Gastrocnemius medialis (tissue), 4 donors: ENCODE data around the gene B3GALT5. TPM values are rescaled to one million over a fixed set of nuclear protein-coding genes. Genes with fewer than 3 reads are reported as not detected.

Experiments used
- ATAC-seq, 2 donors: fragments of 150-250 bp; one replicate each; pipeline ENCODE4 v1.9.1; 2016
- DNase-seq, 2 donors: peaks; one replicate each; pipeline ENCODE4 v3.0.0-alpha.2; 2019
- H3K27ac ChIP-seq, 4 donors: fragments of 200-600 bp; sonication (generic); 1 replicate in 1 of 4; 2 replicates in 3 of 4; pipeline ENCODE4 v1.5.1; 2016 to 2018; ENCODE audit warnings: mild to moderate bottlenecking in 2 of 4, moderate library complexity in 1 of 4
- H3K27me3 ChIP-seq, 3 donors: fragments of 200-600 bp; sonication (generic) in 2 of 3; 1 replicate in 1 of 3; 2 replicates in 2 of 3; pipeline versions ENCODE4 v1.5.1 to v1.6.0; 2016 to 2019; ENCODE audit warnings: mild to moderate bottlenecking in 1 of 3, moderate library complexity in 1 of 3
- H3K36me3 ChIP-seq, 2 donors: fragments of 200-600 bp; sonication (generic) in 1 of 2; one replicate each; pipeline ENCODE4 v1.5.1; 2017 to 2018
- H3K4me1 ChIP-seq, 2 donors: fragments of 200-600 bp; sonication (generic) in 1 of 2; one replicate each; pipeline ENCODE4 v1.5.1; 2016 to 2017; ENCODE audit warnings: mild to moderate bottlenecking in 2 of 2
- H3K4me3 ChIP-seq, 4 donors: fragments of 200-600 bp; sonication (generic) in 3 of 4; 1 replicate in 1 of 4; 2 replicates in 3 of 4; pipeline ENCODE4 v1.5.1; 2016 to 2019; ENCODE audit warnings: mild to moderate bottlenecking in 2 of 4
- H3K9me3 ChIP-seq, 3 donors: fragments of 200-600 bp; sonication (generic) in 2 of 3; 1 replicate in 1 of 3; 2 replicates in 2 of 3; pipeline ENCODE4 v1.5.1; 2016 to 2019
- CTCF ChIP-seq, 5 experiments: fragments of 450-650 bp in 3 of 5; fragments of 200-600 bp in 2 of 5; sonication (generic) in 2 of 5; IDR thresholded peaks in 4 of 5; conservative IDR thresholded peaks in 1 of 5; 1 replicate in 4 of 5; 2 replicates in 1 of 5; pipeline ENCODE4 v1.5.1; 2016 to 2019; ENCODE audit warnings: antibody characterized with exemption in 5 of 5, mild to moderate bottlenecking in 3 of 5, moderate library complexity in 3 of 5
- POLR2A ChIP-seq, 2 donors: fragments of 450-650 bp; IDR thresholded peaks; one replicate each; pipeline ENCODE4 v1.6.1; 2017; ENCODE audit warnings: antibody characterized with exemption in 2 of 2, mild to moderate bottlenecking in 2 of 2, moderate library complexity in 2 of 2
- in situ Hi-C, 4 donors: fragments of 200-750 bp; cut with MboI; loops; one replicate each; pipeline versions ENCODE4 v1.15.0 to v1.8.0; 2017; ENCODE audit warnings: low sequenced_read_pairs in 4 of 4
- intact Hi-C: fragments of 100-400 bp; cut with DNase I; formaldehyde crosslinking; loops from one replicate; pipeline ENCODE4 v1.15.1; 2023; ENCODE audit warnings: low total_unique reads
- total RNA-seq, 4 donors: library from RNA; depleted of rRNA; stranded (reverse); fragments of >200 nt; gene quantifications; one replicate each; pipeline versions ENCODE4 v1.1.0 to v1.2.3, GENCODE V29; 2016

The B3GALT5 gene
- total RNA-seq, 4 donors from 2014 or later = 0.02 to 1.3 TPM; not detected in 2

GRCh38 chr21:39647476-39647875, 34.7 kb downstream of the B3GALT5 start:
- Histone ChIP-seq H3K4me3 (no peak overlapping the region), H3K27me3 (no peaks in the 10 kb centered on the region), H3K9me3 (no peaks in the 10 kb centered on the region), H3K4me1 (no peaks in the 10 kb centered on the region), H3K36me3 (no peaks in the 10 kb centered on the region), H3K27ac (no peak overlapping the region)
- TF ChIP-seq POLR2A (IDR thresholded peaks at IDR 0.05) (no peak), CTCF (IDR thresholded peaks at IDR 0.05 in 4 of 5, conservative IDR thresholded peaks at IDR 0.05 in 1 of 5) (no peak)
- in situ Hi-C loops = loop anchor here in 1 of 4 donors (25.0 kb wide), 1 partner anchor 110 kb away; no protein-coding TSS in a partner anchor
- ATAC-seq (no peak), DNase-seq (no peak)
- intact Hi-C loops = no loop called here

GRCh38 chr21:39648879-39649278, 36.1 kb downstream of the B3GALT5 start:
- ATAC-seq (no peak), DNase-seq (no peak)
- H3K36me3 ChIP-seq = no peaks in the 10 kb centered on the region
- H3K4me1 ChIP-seq = no peaks in the 10 kb centered on the region
- no peaks in the 10 kb centered on the region for H3K9me3 ChIP-seq
- intact Hi-C loops (no loop called here), in situ Hi-C loops (loop anchor here in 1 of 4 donors (25.0 kb wide), 1 partner anchor 112 kb away; no protein-coding TSS in a partner anchor)
- no peak overlapping the region for H3K27ac ChIP-seq
- TF ChIP-seq CTCF (IDR thresholded peaks at IDR 0.05 in 4 of 5, conservative IDR thresholded peaks at IDR 0.05 in 1 of 5) = no peak
- no peak for TF ChIP-seq POLR2A (IDR thresholded peaks at IDR 0.05)
- H3K27me3 ChIP-seq = no peaks in the 10 kb centered on the region
- H3K4me3 ChIP-seq = no peak overlapping the region

- H3K9me3 ChIP-seq = no peaks in the 10 kb centered on the region
- no peak for DNase-seq
- intact Hi-C loops = no loop called here
- ATAC-seq = no peak
- H3K4me3 ChIP-seq = no peak overlapping the region
- H3K27me3 ChIP-seq = no peaks in the 10 kb centered on the region
- no peak for TF ChIP-seq CTCF (IDR thresholded peaks at IDR 0.05 in 4 of 5, conservative IDR thresholded peaks at IDR 0.05 in 1 of 5)
- TF ChIP-seq POLR2A (IDR thresholded peaks at IDR 0.05) = no peak
- no peaks in the 10 kb centered on the region for H3K36me3 ChIP-seq
- in situ Hi-C loops = loop anchor here in 1 of 4 donors (25.0 kb wide), 1 partner anchor 112 kb away; no protein-coding TSS in a partner anchor
- no peak overlapping the region for H3K27ac ChIP-seq
- no peaks in the 10 kb centered on the region for H3K4me1 ChIP-seq
Measured at GRCh38 chr21:39649526-39649925, 36.8 kb downstream of the B3GALT5 start.

GRCh38 chr21:39650306-39650705, 37.6 kb downstream of the B3GALT5 start:
- no peak for TF ChIP-seq POLR2A (IDR thresholded peaks at IDR 0.05)
- no peak for TF ChIP-seq CTCF (IDR thresholded peaks at IDR 0.05 in 4 of 5, conservative IDR thresholded peaks at IDR 0.05 in 1 of 5)
- H3K4me3 ChIP-seq = no peak overlapping the region
- no peaks in the 10 kb centered on the region for H3K9me3 ChIP-seq
- in situ Hi-C loops (no loop called here), intact Hi-C loops (no loop called here)
- ATAC-seq (no peak), DNase-seq (no peak)
- no peaks in the 10 kb centered on the region for H3K36me3 ChIP-seq
- H3K27ac ChIP-seq = no peak overlapping the region
- H3K27me3 ChIP-seq = no peaks in the 10 kb centered on the region
- H3K4me1 ChIP-seq = no peaks in the 10 kb centered on the region

- TF ChIP-seq CTCF (IDR thresholded peaks at IDR 0.05 in 4 of 5, conservative IDR thresholded peaks at IDR 0.05 in 1 of 5) (no peak), POLR2A (IDR thresholded peaks at IDR 0.05) (no peak)
- H3K36me3 ChIP-seq = no peaks in the 10 kb centered on the region
- no peak for ATAC-seq
- DNase-seq = no peak
- H3K4me3 ChIP-seq = no peak overlapping the region
- no peak overlapping the region for H3K27ac ChIP-seq
- H3K27me3 ChIP-seq = no peaks in the 10 kb centered on the region
- in situ Hi-C loops = no loop called here
- H3K4me1 ChIP-seq = no peaks in the 10 kb centered on the region
- intact Hi-C loops = no loop called here
- no peaks in the 10 kb centered on the region for H3K9me3 ChIP-seq
Measured at GRCh38 chr21:39650801-39651200, 38.1 kb downstream of the B3GALT5 start.
